HG02973 (cell line): ENCODE measurements around the gene SAMD13.

Source experiments
- ATAC-seq: cut with Tn5 transposase; IDR thresholded peaks from one replicate; pipeline ENCODE4 v1.9.1; 2021; ENCODE audit warnings: moderate library complexity; ENCODE audit not compliant: unreplicated experiment

The SAMD13 gene

GRCh38 chr1:84301004-84301784 is at the start of gene SAMD13:
Gene SAMD13 (plus strand): TSS chr1:84301708. CDS start chr1:84303235, 1,527 bp downstream.
- ATAC-seq, result no peak

GRCh38 chr1:84253036-84253435 is 48.5 kb upstream of the SAMD13 start:
- ATAC-seq, result no peak

DNA sequence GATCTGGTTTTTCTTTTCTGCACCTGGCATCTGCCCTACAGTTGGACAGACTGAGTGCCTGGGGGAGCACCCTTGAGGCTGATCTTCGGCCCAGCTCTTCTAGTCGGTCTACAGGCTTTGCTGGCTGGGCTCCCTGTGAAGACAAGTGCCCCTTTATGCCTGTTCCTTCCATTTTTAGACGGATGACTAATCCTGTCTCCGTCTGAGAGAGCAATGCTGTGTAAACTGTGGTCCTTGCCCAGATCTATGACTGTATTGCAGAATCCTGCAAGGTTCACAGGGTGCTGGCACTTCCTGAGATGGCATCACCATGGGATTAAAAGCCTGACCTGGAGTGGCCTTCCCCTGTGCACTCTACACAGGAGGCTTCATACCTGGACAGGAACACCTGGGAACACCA is 47.6 kb upstream of the SAMD13 start:
- no peak for ATAC-seq

GRCh38 chr1:84254703-84255238 is 46.7 kb upstream of the SAMD13 start:
- no peak for ATAC-seq

GRCh38 chr1:84255582-84255981 is 45.9 kb upstream of the SAMD13 start:
- ATAC-seq, result no peak

GRCh38 chr1:84257617-84258016 is 43.9 kb upstream of the SAMD13 start:
- no peak for ATAC-seq

GRCh38 chr1:84259376-84259775 is 42.1 kb upstream of the SAMD13 start:
- no peak for ATAC-seq

- no peak for ATAC-seq
These were observed 41.5 kb upstream of the SAMD13 start for GRCh38 chr1:84259989-84260388.

DNA sequence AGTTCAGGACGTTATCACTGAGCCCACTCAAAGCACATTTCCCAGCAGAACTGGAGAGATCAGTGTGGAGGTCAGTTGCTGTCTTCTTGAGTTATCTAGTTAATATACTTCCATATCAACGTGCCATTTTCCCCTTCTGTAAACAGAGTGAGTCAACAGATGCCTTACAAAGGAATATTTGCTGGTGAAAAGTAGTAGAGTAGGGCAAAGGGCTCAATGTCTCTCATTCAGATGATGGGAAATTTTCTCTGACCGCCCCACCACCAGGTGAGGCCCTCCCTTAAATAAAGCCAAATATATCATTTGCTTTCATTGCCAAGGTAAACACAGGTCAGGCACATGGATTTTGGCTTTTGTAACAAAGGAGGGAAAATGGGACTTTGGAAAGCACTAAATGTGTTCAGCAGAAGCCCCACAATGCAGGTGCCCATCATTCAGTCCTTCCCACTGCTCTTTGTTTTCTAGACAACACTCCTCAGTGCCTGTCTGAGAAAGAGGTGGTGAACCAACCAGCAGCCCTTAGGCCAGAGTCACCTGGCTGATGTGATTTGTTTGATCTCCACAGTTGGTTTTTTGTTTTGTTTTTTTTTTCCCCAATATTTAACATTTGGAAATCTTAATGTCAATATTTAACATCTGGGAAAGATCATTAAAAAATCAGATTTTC is 40.5 kb upstream of the SAMD13 start:
- ATAC-seq, result no peak

DNA sequence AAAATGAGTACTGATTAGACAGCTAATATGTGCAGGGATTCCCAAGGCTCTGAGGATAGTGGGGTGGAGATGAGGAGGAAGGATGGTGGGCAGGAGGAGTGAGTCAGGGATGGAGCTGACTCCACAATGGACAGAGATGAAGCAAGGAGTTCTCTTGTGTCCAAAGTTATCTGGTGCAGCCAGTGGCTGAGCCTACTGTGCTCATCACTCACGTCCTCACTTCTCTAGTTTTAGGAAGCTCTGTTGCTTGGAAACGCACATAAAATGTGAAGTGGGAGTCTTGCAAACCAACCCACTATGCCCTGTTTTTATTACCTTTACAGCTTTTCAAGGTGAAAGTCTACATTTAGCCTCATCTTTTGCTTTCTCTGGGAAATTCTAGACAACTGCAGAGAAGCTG is 36.5 kb upstream of the SAMD13 start:
- ATAC-seq, result no peak

GRCh38 chr1:84265867-84266266 is 35.6 kb upstream of the SAMD13 start:
- no peak for ATAC-seq

- no peak for ATAC-seq
These were observed 34.8 kb upstream of the SAMD13 start for GRCh38 chr1:84266748-84267147.

- ATAC-seq, result no peak
These were observed 34.0 kb upstream of the SAMD13 start for GRCh38 chr1:84267476-84267875.

DNA sequence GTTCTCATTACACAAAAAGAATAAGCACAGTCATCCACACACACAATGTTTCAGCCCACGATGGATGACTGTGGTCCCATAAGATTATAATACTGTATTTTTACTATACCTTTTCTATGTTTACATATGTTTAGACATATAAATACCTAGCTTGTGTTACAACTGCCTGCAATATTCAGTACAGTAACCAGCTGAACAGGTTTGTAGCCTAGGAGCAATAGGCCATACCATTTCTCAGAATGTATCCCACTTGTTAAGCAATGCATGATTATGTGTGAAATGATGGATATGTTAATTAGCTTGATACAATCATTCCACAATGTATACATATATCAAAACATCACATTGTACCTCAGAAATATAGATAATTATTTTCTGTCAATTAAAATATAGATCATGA is 33.2 kb upstream of the SAMD13 start:
- ATAC-seq, result no peak

DNA sequence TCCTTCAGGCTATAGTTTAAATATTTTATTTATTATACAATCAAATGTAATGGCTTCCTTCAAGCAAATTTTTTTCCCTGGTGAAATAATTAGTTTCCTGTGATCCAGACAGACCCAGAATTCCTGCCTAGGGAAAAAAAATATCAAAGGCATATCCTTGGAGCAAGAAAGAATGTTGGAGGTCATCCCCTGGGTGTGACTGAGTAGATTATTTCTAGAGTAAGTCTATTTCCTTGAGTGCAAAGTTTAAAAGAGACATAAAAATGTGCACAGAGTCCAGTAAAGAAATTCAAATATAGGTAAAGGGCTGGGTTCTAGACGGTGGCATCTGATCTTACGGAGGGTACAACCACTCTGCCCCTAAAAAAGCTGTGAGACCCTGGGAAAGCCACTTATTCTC is 32.2 kb upstream of the SAMD13 start:
- no peak for ATAC-seq

DNA sequence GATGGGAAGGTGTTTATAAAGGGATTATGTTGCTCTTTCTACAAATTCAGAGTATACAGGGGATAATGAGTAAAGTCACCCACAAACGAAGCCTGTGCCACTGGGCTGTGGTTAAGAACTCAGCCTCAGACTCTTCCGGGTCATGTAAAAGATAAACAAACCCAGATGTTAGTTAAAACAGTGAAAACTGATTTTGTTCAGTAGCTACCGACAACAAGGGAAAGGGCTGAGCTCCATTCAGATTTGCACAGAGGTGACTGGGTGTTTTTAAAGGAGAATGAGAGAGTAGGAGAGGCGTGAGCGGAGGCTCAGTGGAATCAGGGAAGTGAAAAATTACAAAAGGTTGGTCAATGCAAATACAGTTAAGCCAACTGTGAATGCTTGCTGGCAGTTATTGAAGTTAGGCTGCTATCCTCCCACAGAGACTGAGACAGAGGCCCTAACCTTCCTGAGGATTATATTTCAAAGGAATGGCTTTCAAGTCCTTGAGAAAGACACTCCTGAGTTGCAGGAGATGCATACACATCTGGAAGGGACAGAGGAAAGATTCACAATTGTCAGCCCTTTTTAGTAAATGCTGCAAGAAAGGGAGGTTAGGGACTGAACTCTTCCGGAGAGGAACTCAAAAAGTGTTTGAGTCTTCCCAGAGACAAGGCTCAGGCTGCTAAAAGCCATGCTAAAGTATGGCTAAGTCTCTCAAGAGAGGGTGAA is 29.9 kb upstream of the SAMD13 start:
- peak; percentile 92 for ATAC-seq

- ATAC-seq, result no peak
These were observed 29.1 kb upstream of the SAMD13 start for GRCh38 chr1:84272401-84272800.

DNA sequence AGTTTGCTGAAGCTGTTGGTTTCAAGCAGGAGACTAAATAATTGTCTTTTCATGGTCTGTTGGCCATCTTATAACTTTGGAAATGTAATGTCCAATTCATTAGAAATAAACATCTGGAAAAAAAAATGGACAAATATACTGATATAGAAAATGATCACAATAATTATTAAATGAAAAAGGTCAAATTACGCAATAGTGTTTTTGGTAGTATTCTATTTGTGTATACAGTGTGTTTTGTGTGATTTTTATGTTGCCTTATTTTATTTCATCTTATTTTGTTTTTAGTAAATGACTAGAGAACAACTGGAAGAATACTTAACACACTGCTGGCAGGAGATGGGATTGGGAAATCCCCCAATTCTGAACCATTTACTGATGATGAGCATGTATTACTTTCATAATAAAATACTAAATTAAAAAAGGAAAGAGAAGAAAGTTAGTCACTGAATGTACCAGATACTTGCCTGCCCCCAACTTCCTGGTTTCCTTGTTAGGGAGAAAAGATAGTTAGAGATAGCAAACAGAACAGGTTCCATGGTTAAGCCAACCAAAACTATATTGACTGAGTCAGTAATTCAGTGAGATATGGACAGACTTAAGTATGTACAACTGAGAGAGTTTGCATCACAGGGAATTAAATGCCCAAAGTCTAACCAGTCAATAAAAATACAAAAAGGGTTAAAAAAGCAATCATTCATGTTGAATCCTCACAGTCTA is 24.0 kb upstream of the SAMD13 start:
- no peak for ATAC-seq

GRCh38 chr1:84278905-84279304 is 22.6 kb upstream of the SAMD13 start:
- ATAC-seq, result no peak

DNA sequence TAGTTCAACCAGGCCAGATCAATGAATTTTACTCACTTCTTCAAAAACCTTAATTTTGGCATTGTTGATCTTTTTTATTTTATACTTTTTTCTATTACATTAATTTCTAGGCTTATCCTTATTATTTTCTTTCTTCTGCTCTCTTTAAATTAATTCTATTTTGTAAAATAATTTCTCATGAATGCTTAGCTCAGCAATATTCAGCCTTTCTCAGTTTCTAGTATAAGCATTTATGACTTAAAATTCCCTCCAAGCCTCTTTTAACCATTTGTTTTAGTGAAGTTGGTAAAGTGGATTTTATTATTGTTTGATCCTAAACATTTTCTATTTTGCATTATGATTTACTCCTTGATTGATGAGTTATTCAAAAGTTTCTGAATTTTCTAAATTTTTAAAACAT is 20.6 kb upstream of the SAMD13 start:
- no peak for ATAC-seq

- no peak for ATAC-seq
These were observed 18.7 kb upstream of the SAMD13 start for GRCh38 chr1:84282780-84283333.
